Activated CD4-positive, alpha-beta T cell treated with anti-CD3 and anti-CD28 coated beads, Interleukin-2, Interleukin-4, amounts not matched to agents 100 ng/mL and 50 ng/mL, durations not matched to agents 16 hours and 8 hours (primary cell): ENCODE data around the gene RTP3.
"Not testable (repeated sequence)": the region's sequence is repeated elsewhere in the genome, so short reads cannot be mapped to it uniquely, and the experiment has no call there.

Source experiments
- DNase-seq: peaks from one replicate; pipeline ENCODE4 v3.0.0-alpha.2; 2020; ENCODE audit warnings: low spot score

Gene RTP3

GRCh38 chr3:46491089-46492070 lies 6.4 kb upstream of the RTP3 start:
- no peak for DNase-seq

- no peak for DNase-seq
These were observed 4.8 kb upstream of the RTP3 start for GRCh38 chr3:46492890-46493547.

GRCh38 chr3:46494491-46494890 lies 3.3 kb upstream of the RTP3 start:
- DNase-seq = not testable (repeated sequence)

- DNase-seq = no peak
These were observed 1.8 kb upstream of the RTP3 start for GRCh38 chr3:46495901-46496456.

- DNase-seq = peak; percentile 18
These were observed 825 bp upstream of the RTP3 start for GRCh38 chr3:46496746-46497555.

- DNase-seq = no peak
These were observed 1.2 kb downstream of the RTP3 start for GRCh38 chr3:46498916-46499519.

GRCh38 chr3:46500656-46501635 lies 3.2 kb downstream of the RTP3 start:
- no peak for DNase-seq

- DNase-seq = no peak
These were observed 3.9 kb downstream of the RTP3 start for GRCh38 chr3:46501702-46502101.

GRCh38 chr3:46503200-46503874 lies 5.6 kb downstream of the RTP3 start:
- DNase-seq = no peak

GRCh38 chr3:46504789-46505188 lies 7.0 kb downstream of the RTP3 start:
- DNase-seq = peak; percentile 6

GRCh38 chr3:46505953-46506352 lies 8.2 kb downstream of the RTP3 start:
- no peak for DNase-seq

GRCh38 chr3:46506526-46506925 lies 8.8 kb downstream of the RTP3 start:
- DNase-seq = no peak

GRCh38 chr3:46508850-46509591 lies 11.2 kb downstream of the RTP3 start:
- no peak for DNase-seq

- no peak for DNase-seq
These were observed 11.9 kb downstream of the RTP3 start for GRCh38 chr3:46509661-46510187.

- no peak for DNase-seq
These were observed 14.5 kb downstream of the RTP3 start for GRCh38 chr3:46512191-46512749.

- DNase-seq = no peak
These were observed 18.7 kb downstream of the RTP3 start for GRCh38 chr3:46516521-46516920.

- peak; percentile 41 for DNase-seq
These were observed 19.4 kb downstream of the RTP3 start for GRCh38 chr3:46517016-46517783.

GRCh38 chr3:46517784-46518181 lies 20.0 kb downstream of the RTP3 start:
- DNase-seq = no peak
